Nephron (organoid): Measurements from ENCODE around the gene KIF16B.
"Not testable (repeated sequence)": the region's sequence is repeated elsewhere in the genome, so short reads cannot be mapped to it uniquely, and the experiment has no call there.

ENCODE experiments used
- H3K27ac Mint-ChIP-seq, 3 experiments: 2 replicates each; pipeline ENCODE4 v1.8.0; 2020; ENCODE audit warnings: mixed read lengths in 3 of 3, mild to moderate bottlenecking in 2 of 3, moderate library complexity in 1 of 3
- H3K27me3 Mint-ChIP-seq: 2 replicates; pipeline ENCODE4 v1.8.0; 2021; ENCODE audit warnings: low read depth, mild to moderate bottlenecking, moderate library complexity, mixed read lengths
- H3K36me3 Mint-ChIP-seq: 2 replicates; pipeline ENCODE4 v1.8.0; 2020; ENCODE audit warnings: low read depth, mixed read lengths
- H3K4me1 Mint-ChIP-seq: 2 replicates; pipeline ENCODE4 v1.8.0; 2020; ENCODE audit warnings: mixed read lengths
- H3K4me3 Mint-ChIP-seq, 3 experiments: 2 replicates each; pipeline ENCODE4 v1.8.0; 2020; ENCODE audit warnings: mild to moderate bottlenecking in 3 of 3, mixed read lengths in 3 of 3, moderate library complexity in 2 of 3
- H3K9me3 Mint-ChIP-seq: 2 replicates; pipeline ENCODE4 v1.8.0; 2020; ENCODE audit warnings: mixed read lengths
- TF ChIP-seq, protein P1 (sequence below), 3 experiments: fragments of 200-600 bp; sonication (generic); IDR thresholded peaks; one replicate each; pipeline ENCODE4 v1.5.0; 2021; ENCODE audit warnings: antibody characterized with exemption in 3 of 3; ENCODE audit not compliant: unreplicated experiment in 3 of 3

KIF16B gene

DNA sequence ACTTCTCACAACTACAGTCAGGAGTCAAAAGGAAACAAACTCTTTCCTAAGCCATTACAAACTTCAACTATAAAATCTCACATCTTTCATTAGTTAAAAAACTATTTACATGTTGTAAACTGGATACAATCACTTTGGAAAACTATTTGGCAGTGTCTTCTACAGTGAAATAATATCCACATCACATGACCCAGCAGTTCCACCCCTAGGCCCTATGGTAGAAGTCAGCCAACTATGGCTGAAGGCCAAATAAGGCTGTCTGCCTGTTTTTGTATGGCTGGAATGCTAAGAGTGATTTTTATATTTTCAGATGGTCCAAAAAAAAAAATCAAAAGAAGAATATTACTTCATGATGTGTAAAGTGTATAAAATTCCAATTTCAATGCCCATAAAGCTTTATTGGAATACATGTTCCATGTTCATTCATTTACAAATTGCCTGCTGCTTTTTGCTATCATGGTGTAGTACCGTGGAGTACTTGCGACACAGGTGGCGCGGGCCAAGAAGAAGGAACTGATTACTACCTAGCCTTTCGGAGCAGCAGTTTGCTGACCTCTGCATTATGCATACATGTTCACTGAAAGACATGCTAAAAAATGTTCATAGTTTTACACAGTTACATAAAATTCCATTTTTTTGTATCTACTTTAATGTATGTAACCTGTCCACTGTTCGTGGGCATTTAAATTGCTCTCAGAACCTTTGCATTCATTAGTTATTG, 129.0 kb downstream of the KIF16B start:
- H3K36me3 Mint-ChIP-seq = peaks cover 40% of the 10 kb centered on the region
- TF ChIP-seq, protein P1, sequence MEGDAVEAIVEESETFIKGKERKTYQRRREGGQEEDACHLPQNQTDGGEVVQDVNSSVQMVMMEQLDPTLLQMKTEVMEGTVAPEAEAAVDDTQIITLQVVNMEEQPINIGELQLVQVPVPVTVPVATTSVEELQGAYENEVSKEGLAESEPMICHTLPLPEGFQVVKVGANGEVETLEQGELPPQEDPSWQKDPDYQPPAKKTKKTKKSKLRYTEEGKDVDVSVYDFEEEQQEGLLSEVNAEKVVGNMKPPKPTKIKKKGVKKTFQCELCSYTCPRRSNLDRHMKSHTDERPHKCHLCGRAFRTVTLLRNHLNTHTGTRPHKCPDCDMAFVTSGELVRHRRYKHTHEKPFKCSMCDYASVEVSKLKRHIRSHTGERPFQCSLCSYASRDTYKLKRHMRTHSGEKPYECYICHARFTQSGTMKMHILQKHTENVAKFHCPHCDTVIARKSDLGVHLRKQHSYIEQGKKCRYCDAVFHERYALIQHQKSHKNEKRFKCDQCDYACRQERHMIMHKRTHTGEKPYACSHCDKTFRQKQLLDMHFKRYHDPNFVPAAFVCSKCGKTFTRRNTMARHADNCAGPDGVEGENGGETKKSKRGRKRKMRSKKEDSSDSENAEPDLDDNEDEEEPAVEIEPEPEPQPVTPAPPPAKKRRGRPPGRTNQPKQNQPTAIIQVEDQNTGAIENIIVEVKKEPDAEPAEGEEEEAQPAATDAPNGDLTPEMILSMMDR (IDR thresholded peaks at IDR 0.05; ENCODE audit: unreplicated experiment in 3 of 3) = no peak
- H3K9me3 Mint-ChIP-seq = peaks cover 14% of the 10 kb centered on the region
- peaks cover 7% of the 10 kb centered on the region for H3K4me1 Mint-ChIP-seq
- no peak overlapping the region for H3K4me3 Mint-ChIP-seq
- H3K27ac Mint-ChIP-seq = peak overlapping the region in 1 of 3 experiments; percentile 3
- no peaks in the 10 kb centered on the region for H3K27me3 Mint-ChIP-seq

DNA sequence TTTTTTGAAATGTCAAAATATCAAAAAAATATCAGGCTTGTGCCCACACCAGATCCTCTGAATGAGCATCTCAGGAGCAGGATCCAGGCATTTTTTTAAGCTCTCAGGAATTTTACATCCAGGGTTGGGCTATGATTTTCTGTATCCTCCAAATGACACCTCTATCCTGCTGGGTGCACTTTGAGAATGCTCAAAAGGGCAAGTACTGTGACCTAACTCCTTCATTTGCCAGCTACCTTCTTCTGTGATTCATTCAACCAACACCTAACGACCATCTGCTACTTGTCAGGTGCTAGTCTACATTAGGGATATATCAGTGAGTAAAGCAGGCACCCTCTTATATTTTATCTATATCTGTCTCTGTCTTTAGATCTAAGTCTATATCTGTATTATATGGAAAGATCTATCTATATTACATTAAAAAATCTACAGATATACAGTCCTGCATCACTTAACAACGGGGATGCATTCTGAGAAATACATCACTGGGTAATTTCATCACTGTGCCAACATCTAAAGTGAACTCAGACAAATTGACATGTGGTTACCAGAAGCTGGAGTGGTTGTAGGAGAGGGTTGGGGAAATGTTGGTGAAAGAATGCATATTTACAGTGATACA, 131.6 kb downstream of the KIF16B start:
- Mint-ChIP-seq H3K4me1 (peaks cover 17% of the 10 kb centered on the region), H3K4me3 (no peak overlapping the region), H3K27me3 (no peaks in the 10 kb centered on the region), H3K36me3 (peaks cover 40% of the 10 kb centered on the region), H3K27ac (no peak overlapping the region), H3K9me3 (peaks cover 19% of the 10 kb centered on the region)
- TF ChIP-seq, protein P1 (IDR thresholded peaks at IDR 0.05; ENCODE audit: unreplicated experiment in 3 of 3) = no peak

DNA sequence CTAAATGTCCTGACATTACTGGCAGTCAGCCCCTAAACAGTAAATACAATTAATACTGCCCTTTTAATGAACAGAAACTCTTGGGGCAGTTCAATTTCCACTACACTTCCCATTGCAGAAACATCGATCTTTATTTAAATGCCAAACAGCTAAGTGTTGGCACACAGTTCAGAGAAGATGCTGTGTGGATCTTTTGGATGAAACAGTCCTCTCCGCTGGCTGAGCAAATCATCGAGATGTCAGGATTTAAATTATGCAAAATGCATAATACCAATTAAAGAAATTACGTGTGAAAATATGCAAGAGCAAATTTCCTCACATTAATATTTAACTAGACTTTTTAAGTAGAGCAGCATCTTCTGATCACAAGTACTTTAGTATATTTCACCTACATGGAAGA, 132.6 kb downstream of the KIF16B start:
- peaks cover 22% of the 10 kb centered on the region for H3K9me3 Mint-ChIP-seq
- H3K27ac Mint-ChIP-seq = no peak overlapping the region
- no peak overlapping the region for H3K4me3 Mint-ChIP-seq
- H3K36me3 Mint-ChIP-seq = peaks cover 48% of the 10 kb centered on the region
- TF ChIP-seq, protein P1 (IDR thresholded peaks at IDR 0.05; ENCODE audit: unreplicated experiment in 3 of 3) = no peak
- peaks cover 17% of the 10 kb centered on the region for H3K4me1 Mint-ChIP-seq
- no peaks in the 10 kb centered on the region for H3K27me3 Mint-ChIP-seq

DNA sequence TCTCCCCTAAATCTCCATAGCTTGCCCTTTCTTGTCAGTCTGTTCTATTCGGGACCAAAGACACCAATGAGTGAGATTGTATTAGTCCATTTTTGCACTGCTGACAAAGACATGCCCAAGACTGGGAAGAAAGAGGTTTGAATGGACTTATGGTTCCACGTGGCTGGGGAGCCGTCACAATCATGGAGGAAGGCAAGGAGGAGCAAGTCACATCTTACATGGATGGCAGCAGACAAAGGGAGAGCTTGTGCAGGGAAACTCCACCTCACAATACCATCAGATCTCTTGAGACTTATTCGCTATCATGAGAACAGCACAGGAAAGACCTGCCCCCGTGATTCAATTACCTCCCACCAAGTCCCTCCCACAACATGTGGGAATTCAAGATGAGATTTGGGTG, 133.7 kb downstream of the KIF16B start:
- peaks cover 58% of the 10 kb centered on the region for H3K36me3 Mint-ChIP-seq
- H3K4me3 Mint-ChIP-seq, H3K27ac Mint-ChIP-seq, H3K27me3 Mint-ChIP-seq: not testable (repeated sequence)
- peaks cover 19% of the 10 kb centered on the region for H3K4me1 Mint-ChIP-seq
- H3K9me3 Mint-ChIP-seq = peaks cover 28% of the 10 kb centered on the region

DNA sequence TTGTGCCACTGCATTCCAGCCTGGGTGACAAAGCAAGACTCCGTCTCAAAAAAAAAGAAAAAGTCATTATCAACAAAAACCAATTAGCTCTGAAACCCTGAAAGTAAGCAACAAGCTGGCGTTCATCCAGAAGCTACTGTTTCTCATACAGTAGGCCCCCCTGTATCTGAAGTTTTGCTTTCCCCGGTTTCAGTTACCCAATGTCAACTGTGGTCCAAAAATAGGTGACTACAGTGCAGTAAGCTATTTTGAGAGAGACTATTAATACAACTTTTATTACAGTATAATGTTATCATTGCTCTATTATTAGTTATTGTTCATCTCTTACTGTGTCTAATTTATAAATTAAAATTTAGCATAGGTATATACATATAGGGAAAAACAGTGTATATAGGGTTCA, 135.1 kb downstream of the KIF16B start:
- H3K4me3 Mint-ChIP-seq = no peak overlapping the region

DNA sequence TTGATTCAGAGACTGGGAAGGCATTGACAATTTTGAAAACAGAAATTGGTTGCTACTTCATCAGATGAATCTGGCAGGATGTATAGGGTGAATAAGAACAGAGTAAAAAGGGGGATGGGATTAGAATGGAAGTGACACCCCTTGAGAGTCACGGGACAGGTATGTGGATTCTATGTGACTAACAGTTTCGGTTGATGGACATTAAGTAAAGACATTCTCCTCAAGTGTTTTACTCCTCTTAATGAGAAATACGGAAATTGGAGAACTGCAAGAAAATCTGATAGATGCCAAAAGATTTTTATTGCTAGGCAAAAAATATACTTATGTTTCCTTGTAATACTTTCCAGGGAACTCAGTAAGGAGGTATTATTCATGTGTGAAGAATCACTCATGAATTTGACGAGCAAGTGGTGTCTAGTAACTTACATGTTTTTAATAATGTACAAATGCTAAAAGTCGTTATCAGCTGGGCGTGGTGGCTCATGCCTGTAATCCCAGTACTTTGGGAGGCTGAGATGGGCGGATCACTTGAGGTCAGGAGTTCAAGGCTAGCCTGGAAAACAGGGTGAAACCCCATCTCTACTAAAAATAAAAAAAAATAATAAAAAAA, 135.8 kb downstream of the KIF16B start:
- no peaks in the 10 kb centered on the region for H3K27me3 Mint-ChIP-seq
- H3K9me3 Mint-ChIP-seq = peaks cover 29% of the 10 kb centered on the region
- no peak overlapping the region for H3K27ac Mint-ChIP-seq
- H3K4me1 Mint-ChIP-seq = peaks cover 32% of the 10 kb centered on the region
- peaks cover 63% of the 10 kb centered on the region for H3K36me3 Mint-ChIP-seq
- no peak overlapping the region for H3K4me3 Mint-ChIP-seq
- TF ChIP-seq, protein P1 (IDR thresholded peaks at IDR 0.05; ENCODE audit: unreplicated experiment in 3 of 3) = no peak

More for the DNA sequence above, 135.1 kb downstream of the KIF16B start:
- no peak overlapping the region for H3K27ac Mint-ChIP-seq
- no peaks in the 10 kb centered on the region for H3K27me3 Mint-ChIP-seq
- H3K9me3 Mint-ChIP-seq = peaks cover 29% of the 10 kb centered on the region
- H3K4me1 Mint-ChIP-seq = peaks cover 26% of the 10 kb centered on the region
- H3K36me3 Mint-ChIP-seq = peaks cover 63% of the 10 kb centered on the region
- TF ChIP-seq, protein P1 (IDR thresholded peaks at IDR 0.05; ENCODE audit: unreplicated experiment in 3 of 3) = no peak
